GM12872 (cell line): ENCODE measurements around the gene KCNIP1.

Source experiments
- TF ChIP-seq, protein P1 (sequence below): IDR thresholded peaks from 3 replicates; pipeline ENCODE4 v1.5.1; 2011; ENCODE audit warnings: low read depth, mild to moderate bottlenecking, low read length, moderate library complexity; ENCODE audit not compliant: insufficient read depth

KCNIP1 gene

DNA sequence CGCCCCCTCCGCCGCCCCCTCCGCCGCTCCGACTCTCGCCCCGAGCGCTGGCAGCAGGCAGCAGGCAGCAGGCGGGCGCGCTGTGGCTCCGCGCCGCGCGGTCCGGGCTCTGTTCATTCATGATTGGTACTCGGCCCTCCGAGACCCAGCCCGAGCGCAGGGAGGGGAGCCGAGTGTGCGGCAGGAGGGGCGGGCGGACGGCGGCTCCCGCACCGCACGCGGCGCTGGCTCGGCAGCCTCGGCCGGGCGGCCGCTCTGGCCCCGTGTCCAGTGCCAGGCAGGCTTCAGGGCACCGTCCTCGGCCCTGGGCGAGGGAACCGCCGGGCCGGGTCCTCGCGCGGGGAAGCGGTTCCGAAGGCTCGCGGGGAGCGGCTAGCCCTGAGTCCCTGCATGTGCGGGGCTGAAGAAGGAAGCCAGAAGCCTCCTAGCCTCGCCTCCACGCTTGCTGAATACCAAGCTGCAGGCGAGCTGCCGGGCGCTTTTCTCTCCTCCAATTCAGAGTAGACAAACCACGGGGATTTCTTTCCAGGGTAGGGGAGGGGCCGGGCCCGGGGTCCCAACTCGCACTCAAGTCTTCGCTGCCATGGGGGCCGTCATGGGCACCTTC, at the start of gene KCNIP1:
Gene KCNIP1, plus strand, starts transcription at position 31 of the 607 bp plus-strand sequence.
- TF ChIP-seq, protein P1, sequence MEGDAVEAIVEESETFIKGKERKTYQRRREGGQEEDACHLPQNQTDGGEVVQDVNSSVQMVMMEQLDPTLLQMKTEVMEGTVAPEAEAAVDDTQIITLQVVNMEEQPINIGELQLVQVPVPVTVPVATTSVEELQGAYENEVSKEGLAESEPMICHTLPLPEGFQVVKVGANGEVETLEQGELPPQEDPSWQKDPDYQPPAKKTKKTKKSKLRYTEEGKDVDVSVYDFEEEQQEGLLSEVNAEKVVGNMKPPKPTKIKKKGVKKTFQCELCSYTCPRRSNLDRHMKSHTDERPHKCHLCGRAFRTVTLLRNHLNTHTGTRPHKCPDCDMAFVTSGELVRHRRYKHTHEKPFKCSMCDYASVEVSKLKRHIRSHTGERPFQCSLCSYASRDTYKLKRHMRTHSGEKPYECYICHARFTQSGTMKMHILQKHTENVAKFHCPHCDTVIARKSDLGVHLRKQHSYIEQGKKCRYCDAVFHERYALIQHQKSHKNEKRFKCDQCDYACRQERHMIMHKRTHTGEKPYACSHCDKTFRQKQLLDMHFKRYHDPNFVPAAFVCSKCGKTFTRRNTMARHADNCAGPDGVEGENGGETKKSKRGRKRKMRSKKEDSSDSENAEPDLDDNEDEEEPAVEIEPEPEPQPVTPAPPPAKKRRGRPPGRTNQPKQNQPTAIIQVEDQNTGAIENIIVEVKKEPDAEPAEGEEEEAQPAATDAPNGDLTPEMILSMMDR, result no peak

DNA sequence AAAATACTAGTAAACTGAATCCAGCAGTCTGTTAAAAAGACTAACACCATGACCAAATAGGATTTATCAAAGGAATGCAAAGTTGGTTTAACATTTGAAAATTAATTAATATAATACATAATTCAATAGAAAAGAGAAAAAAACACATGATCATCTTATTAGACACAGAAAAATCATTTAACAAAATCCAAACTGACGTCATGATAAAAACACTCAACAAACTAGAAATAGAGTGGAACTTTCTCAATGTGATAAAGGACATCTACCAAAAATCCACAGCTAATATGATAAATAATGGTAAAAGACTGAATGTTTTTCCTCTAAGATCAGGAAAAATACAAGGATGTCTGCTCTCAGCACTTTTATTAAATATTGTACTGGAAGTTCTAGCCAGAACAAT, 40.4 kb upstream of the KCNIP1 start:
- TF ChIP-seq, protein P1, result no peak

DNA sequence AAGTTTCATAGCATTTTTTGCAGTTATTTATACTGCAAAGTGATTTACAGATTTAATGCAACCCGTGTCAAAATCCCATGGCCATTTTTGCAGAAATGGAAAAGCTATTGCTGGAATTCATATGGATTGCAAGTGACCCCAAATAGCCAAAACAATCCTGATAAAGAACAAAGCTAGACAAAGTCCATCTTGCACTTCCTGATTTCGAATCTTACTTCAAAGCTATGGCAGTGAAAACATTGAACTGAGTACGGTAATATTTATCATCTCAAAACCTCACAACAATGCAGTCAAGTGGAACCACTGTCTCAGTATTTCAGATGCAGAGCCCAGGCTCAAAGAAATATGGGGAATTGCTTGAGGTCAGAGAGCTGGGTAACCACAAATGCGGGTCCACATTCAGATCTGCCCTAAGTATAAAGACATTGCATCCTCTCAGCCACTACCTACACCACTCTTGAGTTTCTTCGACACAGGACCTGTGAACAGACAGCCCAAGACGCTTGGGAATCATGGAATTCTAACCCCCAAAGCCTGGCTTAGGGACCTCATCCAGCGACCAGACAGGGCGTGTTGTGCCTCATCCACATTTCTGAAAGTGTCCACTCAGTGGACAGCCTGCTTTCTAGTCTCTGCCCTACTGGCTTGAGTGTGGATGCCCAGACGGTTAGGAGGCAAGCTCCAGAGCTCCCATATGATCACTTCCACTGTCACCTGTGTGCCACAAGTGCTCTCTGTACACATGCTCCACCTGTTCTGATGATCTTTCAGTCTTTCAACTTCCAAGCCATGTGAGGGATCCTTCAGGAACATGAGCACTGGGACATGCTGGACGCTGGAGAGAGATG, 39.3 kb upstream of the KCNIP1 start:
- TF ChIP-seq, protein P1, result no peak

DNA sequence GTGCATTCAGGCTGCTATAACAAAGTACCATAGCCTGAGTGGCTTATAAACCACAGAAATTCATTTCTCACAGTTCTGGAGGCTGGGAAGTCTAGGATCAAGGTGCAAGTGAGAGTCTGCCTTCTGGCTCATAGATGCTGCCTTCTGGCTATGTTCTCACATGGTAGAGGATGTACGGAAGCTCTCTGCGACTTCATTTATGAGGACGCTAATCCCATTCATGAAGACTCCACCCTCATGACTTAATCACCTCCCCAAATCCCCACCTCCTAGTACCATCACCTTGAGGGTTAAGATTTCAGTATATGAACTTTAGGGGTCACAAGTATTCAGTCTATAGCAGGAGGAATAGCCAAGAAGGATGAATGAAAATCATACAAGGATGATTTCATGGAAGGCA, 37.3 kb upstream of the KCNIP1 start:
- TF ChIP-seq, protein P1, result no peak

DNA sequence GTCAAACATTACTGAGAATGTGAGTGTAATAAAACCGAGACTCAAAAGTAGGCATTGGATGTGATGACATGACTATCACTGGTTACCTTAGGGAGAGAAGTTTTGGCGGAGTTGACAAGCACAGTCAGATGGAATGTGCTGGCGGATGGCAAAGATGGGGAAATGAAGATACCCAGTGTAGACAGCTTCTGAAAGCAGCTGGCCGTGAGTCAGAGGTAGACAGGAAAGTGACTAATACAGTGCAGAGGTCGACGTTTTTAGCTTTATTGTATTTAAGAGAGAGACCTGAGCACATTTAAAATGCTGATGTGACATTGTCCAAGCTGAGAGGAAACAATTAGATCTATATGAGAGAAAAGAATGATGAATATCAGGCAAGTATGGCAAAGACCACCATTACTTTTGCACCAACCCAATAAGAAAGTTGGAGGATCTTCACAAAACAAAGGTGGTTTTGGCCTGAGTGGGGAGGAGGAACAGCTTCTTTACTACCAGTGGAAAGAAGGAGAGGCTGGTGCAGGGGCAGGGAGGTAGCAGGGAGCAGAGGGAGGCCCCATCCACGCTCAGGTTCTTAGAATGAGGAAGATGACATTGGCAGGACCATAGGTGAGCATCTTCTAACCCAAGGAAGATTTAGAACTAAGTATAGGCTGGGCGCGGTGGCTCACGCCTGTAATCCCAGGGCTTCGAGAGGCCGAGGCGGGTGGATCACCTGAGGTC, 36.7 kb upstream of the KCNIP1 start:
- TF ChIP-seq, protein P1, result no peak

DNA sequence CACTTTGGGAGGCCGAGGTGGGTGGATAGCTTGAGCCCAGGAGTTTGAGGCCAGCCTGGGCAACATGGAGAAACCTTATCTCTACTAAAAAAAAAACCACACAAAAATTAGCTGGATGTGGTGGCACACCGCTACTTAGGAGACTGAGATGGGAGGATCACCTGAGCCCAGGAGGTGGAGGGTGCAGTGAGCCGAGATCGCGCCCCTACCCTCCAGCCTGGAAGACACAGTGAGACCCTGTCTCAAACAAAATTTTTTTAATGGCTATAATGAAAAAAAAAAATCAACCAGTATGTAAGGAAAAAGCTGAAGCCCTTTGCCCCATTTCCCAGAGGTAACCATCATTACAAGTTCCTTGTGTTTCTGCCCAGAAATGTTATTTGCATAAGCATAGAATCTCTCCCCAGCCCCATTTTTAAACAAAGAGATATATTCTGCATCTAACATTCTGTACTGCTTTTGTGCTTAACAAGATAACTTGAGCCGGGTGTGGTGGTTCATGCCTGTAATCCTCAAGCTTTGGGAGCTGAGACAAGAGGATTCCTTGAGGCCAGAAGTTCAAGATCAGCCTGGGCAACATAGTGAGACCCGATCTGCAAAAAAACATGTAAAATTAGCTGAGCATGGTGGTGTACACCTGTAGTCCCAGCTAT, 35.1 kb upstream of the KCNIP1 start:
- TF ChIP-seq, protein P1, result no peak

DNA sequence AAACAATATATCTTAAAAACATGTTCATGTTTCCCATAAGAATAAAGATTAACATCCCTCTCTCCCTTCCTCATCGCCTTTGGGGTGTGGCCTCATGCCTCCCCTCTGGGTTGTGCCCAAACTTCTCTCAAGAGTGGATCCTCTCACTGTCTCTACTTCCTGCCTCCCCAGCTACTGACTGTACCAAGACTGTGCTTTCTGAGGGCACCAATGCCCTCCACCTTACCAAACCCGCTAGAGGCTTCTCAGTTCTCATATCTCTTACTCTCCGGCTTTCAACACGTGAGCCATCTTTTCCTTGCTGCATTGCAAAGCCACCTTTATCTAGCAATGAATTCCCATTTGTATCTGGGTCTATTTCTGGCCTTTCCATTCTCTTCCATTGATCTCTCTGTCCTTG, 34.4 kb upstream of the KCNIP1 start:
- TF ChIP-seq, protein P1, result no peak
